Measurements from ENCODE around the gene CD247.

DNA sequence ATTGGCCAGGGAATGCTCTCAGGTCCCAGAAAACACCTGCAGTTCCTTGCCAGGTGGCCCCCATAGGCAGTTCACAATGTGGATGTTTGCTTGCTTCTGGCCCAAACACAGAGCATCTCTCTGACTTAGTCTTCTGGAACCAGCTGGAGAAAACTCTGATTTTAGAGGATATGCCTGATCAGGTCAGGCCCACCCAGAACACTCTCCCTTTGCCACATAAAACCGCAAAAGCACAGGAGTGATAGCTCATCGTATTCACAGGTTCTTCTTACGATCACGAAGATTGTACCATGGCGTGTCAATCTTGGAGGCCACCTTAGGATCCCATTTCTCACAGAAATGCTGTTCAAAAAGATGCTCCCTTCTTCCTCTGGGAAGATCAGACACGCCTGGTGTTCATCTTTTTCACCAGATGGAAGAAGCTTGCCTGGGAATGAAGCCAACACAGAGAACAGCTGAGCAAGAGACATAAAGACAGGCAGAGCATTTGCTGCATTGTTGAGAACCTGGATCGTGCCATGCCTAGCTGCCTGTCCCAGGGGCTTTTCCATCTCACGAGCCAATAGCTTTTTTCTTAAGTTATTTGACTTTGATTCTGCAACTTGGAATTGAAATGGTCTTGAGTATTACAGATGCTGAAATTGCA, 11.6 kb upstream of the CD247 start:
- no peak for TF ChIP-seq SIN3A (IDR thresholded peaks at IDR 0.05; ENCODE audit: borderline replicate concordance, insufficient read depth, low read depth, low read length)
- TF ChIP-seq, protein P1, sequence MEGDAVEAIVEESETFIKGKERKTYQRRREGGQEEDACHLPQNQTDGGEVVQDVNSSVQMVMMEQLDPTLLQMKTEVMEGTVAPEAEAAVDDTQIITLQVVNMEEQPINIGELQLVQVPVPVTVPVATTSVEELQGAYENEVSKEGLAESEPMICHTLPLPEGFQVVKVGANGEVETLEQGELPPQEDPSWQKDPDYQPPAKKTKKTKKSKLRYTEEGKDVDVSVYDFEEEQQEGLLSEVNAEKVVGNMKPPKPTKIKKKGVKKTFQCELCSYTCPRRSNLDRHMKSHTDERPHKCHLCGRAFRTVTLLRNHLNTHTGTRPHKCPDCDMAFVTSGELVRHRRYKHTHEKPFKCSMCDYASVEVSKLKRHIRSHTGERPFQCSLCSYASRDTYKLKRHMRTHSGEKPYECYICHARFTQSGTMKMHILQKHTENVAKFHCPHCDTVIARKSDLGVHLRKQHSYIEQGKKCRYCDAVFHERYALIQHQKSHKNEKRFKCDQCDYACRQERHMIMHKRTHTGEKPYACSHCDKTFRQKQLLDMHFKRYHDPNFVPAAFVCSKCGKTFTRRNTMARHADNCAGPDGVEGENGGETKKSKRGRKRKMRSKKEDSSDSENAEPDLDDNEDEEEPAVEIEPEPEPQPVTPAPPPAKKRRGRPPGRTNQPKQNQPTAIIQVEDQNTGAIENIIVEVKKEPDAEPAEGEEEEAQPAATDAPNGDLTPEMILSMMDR (IDR thresholded peaks at IDR 0.05) = no peak
- TF ChIP-seq POLR2AphosphoS5 (IDR thresholded peaks at IDR 0.05; ENCODE audit: low read depth, low read length) = no peak
- TF ChIP-seq, protein P2, sequence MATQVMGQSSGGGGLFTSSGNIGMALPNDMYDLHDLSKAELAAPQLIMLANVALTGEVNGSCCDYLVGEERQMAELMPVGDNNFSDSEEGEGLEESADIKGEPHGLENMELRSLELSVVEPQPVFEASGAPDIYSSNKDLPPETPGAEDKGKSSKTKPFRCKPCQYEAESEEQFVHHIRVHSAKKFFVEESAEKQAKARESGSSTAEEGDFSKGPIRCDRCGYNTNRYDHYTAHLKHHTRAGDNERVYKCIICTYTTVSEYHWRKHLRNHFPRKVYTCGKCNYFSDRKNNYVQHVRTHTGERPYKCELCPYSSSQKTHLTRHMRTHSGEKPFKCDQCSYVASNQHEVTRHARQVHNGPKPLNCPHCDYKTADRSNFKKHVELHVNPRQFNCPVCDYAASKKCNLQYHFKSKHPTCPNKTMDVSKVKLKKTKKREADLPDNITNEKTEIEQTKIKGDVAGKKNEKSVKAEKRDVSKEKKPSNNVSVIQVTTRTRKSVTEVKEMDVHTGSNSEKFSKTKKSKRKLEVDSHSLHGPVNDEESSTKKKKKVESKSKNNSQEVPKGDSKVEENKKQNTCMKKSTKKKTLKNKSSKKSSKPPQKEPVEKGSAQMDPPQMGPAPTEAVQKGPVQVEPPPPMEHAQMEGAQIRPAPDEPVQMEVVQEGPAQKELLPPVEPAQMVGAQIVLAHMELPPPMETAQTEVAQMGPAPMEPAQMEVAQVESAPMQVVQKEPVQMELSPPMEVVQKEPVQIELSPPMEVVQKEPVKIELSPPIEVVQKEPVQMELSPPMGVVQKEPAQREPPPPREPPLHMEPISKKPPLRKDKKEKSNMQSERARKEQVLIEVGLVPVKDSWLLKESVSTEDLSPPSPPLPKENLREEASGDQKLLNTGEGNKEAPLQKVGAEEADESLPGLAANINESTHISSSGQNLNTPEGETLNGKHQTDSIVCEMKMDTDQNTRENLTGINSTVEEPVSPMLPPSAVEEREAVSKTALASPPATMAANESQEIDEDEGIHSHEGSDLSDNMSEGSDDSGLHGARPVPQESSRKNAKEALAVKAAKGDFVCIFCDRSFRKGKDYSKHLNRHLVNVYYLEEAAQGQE (IDR thresholded peaks at IDR 0.05; ENCODE audit: insufficient read depth in 1 of 2, low read depth in 2 of 2, low read length in 1 of 2) = no peak
- no peak for TF ChIP-seq TCF7L2 (IDR thresholded peaks at IDR 0.05; ENCODE audit: low read depth, low read length)

Data from Panc1 (cell line).